ENCODE results near the gene DEK. TPM values are rescaled to one million over a fixed set of nuclear protein-coding genes. Genes with fewer than 3 reads are reported as not detected.

Gene DEK
- total and polyA plus RNA-seq, 2 experiments from 2014 or later = 101 to 116 TPM

GRCh38 chr6:18185624-18186023 is 78.7 kb downstream of the DEK start:
- no peak overlapping the region for H2AFZ ChIP-seq
- no peak for DNase-seq
- no peaks in the 10 kb centered on the region for H3K27me3 ChIP-seq (replicated peaks; ENCODE audit: insufficient read depth)
- no peaks in the 10 kb centered on the region for H3K36me3 ChIP-seq (ENCODE audit: low read depth)
- no peak overlapping the region for H3K4me2 ChIP-seq (ENCODE audit: unreplicated experiment)
- no peak overlapping the region for H3K27ac ChIP-seq
- no peak for TF ChIP-seq EZH2 (IDR thresholded peaks at IDR 0.05; ENCODE audit: insufficient read depth, poor library complexity, severe bottlenecking)
- no peak for TF ChIP-seq EZH2phosphoT487 (IDR thresholded peaks at IDR 0.05; ENCODE audit: insufficient read depth, low read depth)
- H3K4me3 ChIP-seq = no peak overlapping the region
- no peaks in the 10 kb centered on the region for H3F3A ChIP-seq (ENCODE audit: insufficient read depth)
- no peaks in the 10 kb centered on the region for H3K4me1 ChIP-seq (ENCODE audit: insufficient read depth)
- H3K9me2 ChIP-seq (ENCODE audit: insufficient read depth) = no peaks in the 10 kb centered on the region
- in situ Hi-C loops (cut with MboI) = no loop called here
- H3K79me2 ChIP-seq (ENCODE audit: insufficient read depth) = no peaks in the 10 kb centered on the region
- 97 to 100% methylated on average over 1 of the region's 1 CpG for WGBS, 2 experiments (ENCODE audit: low coverage in 1 of 2, low lambda C conversion rate in 2 of 2, missing lambda C conversion rate in 2 of 2)
- no peaks in the 10 kb centered on the region for H4K20me1 ChIP-seq (ENCODE audit: insufficient read depth)
- no peak overlapping the region for H3K9ac ChIP-seq
- no peaks in the 10 kb centered on the region for H3K9me3 ChIP-seq (ENCODE audit: low read depth)

- DNase-seq = no peak
- H3K9me3 ChIP-seq (ENCODE audit: low read depth) = no peaks in the 10 kb centered on the region
- H4K20me1 ChIP-seq (ENCODE audit: insufficient read depth) = no peaks in the 10 kb centered on the region
- H3K9ac ChIP-seq = no peak overlapping the region
- TF ChIP-seq EZH2phosphoT487 (IDR thresholded peaks at IDR 0.05; ENCODE audit: insufficient read depth, low read depth) (no peak), EZH2 (IDR thresholded peaks at IDR 0.05; ENCODE audit: insufficient read depth, poor library complexity, severe bottlenecking) (no peak)
- no peaks in the 10 kb centered on the region for H3F3A ChIP-seq (ENCODE audit: insufficient read depth)
- H3K4me1 ChIP-seq (ENCODE audit: insufficient read depth) = no peaks in the 10 kb centered on the region
- no peaks in the 10 kb centered on the region for H3K79me2 ChIP-seq (ENCODE audit: insufficient read depth)
- H3K36me3 ChIP-seq (ENCODE audit: low read depth) = no peaks in the 10 kb centered on the region
- no peak overlapping the region for H2AFZ ChIP-seq
- WGBS, 2 experiments (ENCODE audit: low coverage in 1 of 2, low lambda C conversion rate in 2 of 2, missing lambda C conversion rate in 2 of 2) = 77 to 81% methylated on average over 4 of the region's 4 CpGs
- in situ Hi-C loops (cut with MboI) = no loop called here
- H3K9me2 ChIP-seq (ENCODE audit: insufficient read depth) = no peaks in the 10 kb centered on the region
- H3K27ac ChIP-seq = no peak overlapping the region
- no peak overlapping the region for H3K4me3 ChIP-seq
- H3K4me2 ChIP-seq (ENCODE audit: unreplicated experiment) = no peak overlapping the region
- H3K27me3 ChIP-seq (replicated peaks; ENCODE audit: insufficient read depth) = no peaks in the 10 kb centered on the region
Measured at GRCh38 chr6:18183766-18184165, 80.6 kb downstream of the DEK start.

GRCh38 chr6:18182568-18182967 is 81.8 kb downstream of the DEK start:
- TF ChIP-seq EZH2 (IDR thresholded peaks at IDR 0.05; ENCODE audit: insufficient read depth, poor library complexity, severe bottlenecking) = no peak
- TF ChIP-seq EZH2phosphoT487 (IDR thresholded peaks at IDR 0.05; ENCODE audit: insufficient read depth, low read depth) = no peak
- no peak for DNase-seq
- no peaks in the 10 kb centered on the region for H4K20me1 ChIP-seq (ENCODE audit: insufficient read depth)
- H3K9ac ChIP-seq = no peak overlapping the region
- H3K4me3 ChIP-seq = no peak overlapping the region
- WGBS, 2 experiments (ENCODE audit: low coverage in 1 of 2, low lambda C conversion rate in 2 of 2, missing lambda C conversion rate in 2 of 2) = 57 to 58% methylated on average over 4 of the region's 4 CpGs
- no peaks in the 10 kb centered on the region for H3F3A ChIP-seq (ENCODE audit: insufficient read depth)
- no peaks in the 10 kb centered on the region for H3K27me3 ChIP-seq (replicated peaks; ENCODE audit: insufficient read depth)
- no peaks in the 10 kb centered on the region for H3K4me1 ChIP-seq (ENCODE audit: insufficient read depth)
- H3K79me2 ChIP-seq (ENCODE audit: insufficient read depth) = 0 out of 2 replicates have a peak, but pooled peaks cover 4% of the 10 kb centered on the region
- in situ Hi-C loops (cut with MboI) = no loop called here
- no peaks in the 10 kb centered on the region for H3K9me3 ChIP-seq (ENCODE audit: low read depth)
- no peak overlapping the region for H3K27ac ChIP-seq
- H3K4me2 ChIP-seq (ENCODE audit: unreplicated experiment) = no peak overlapping the region
- no peaks in the 10 kb centered on the region for H3K9me2 ChIP-seq (ENCODE audit: insufficient read depth)
- H3K36me3 ChIP-seq (ENCODE audit: low read depth) = no peaks in the 10 kb centered on the region
- no peak overlapping the region for H2AFZ ChIP-seq

- in situ Hi-C loops (cut with MboI) = no loop called here
- no peak overlapping the region for H3K27ac ChIP-seq
- 0 out of 2 replicates have a peak, but pooled peaks cover 5% of the 10 kb centered on the region for H3K36me3 ChIP-seq (ENCODE audit: low read depth)
- H3K9me3 ChIP-seq (ENCODE audit: low read depth) = no peaks in the 10 kb centered on the region
- H3K9ac ChIP-seq = no peak overlapping the region
- no peaks in the 10 kb centered on the region for H3F3A ChIP-seq (ENCODE audit: insufficient read depth)
- no peak for DNase-seq
- no peak overlapping the region for H2AFZ ChIP-seq
- 91 to 93% methylated on average over 5 of the region's 5 CpGs for WGBS, 2 experiments (ENCODE audit: low coverage in 1 of 2, low lambda C conversion rate in 2 of 2, missing lambda C conversion rate in 2 of 2)
- no peaks in the 10 kb centered on the region for H4K20me1 ChIP-seq (ENCODE audit: insufficient read depth)
- no peak overlapping the region for H3K4me3 ChIP-seq
- no peaks in the 10 kb centered on the region for H3K4me1 ChIP-seq (ENCODE audit: insufficient read depth)
- no peak overlapping the region for H3K4me2 ChIP-seq (ENCODE audit: unreplicated experiment)
- no peaks in the 10 kb centered on the region for H3K27me3 ChIP-seq (replicated peaks; ENCODE audit: insufficient read depth)
- H3K79me2 ChIP-seq (ENCODE audit: insufficient read depth) = 0 out of 2 replicates have a peak, but pooled peaks cover 5% of the 10 kb centered on the region
- no peak for TF ChIP-seq EZH2 (IDR thresholded peaks at IDR 0.05; ENCODE audit: insufficient read depth, poor library complexity, severe bottlenecking)
- TF ChIP-seq EZH2phosphoT487 (IDR thresholded peaks at IDR 0.05; ENCODE audit: insufficient read depth, low read depth) = no peak
- no peaks in the 10 kb centered on the region for H3K9me2 ChIP-seq (ENCODE audit: insufficient read depth)
Measured at GRCh38 chr6:18179770-18180356, 84.5 kb downstream of the DEK start.
